DMS 273 (cell line): ENCODE measurements around the gene CUX1.
"Not testable (repeated sequence)": the region's sequence is repeated elsewhere in the genome, so short reads cannot be mapped to it uniquely, and the experiment has no call there.

Experiments
- DNase-seq: peaks from one replicate; lab custom pipeline; 2025; ENCODE audit not compliant: unreplicated experiment; lab: John Stamatoyannopoulos, UW

CUX1 gene

GRCh38 chr7:102321351-102322201 lies 504.1 kb downstream of the CUX1 start:
- no peak for DNase-seq

GRCh38 chr7:102322202-102322715 lies 504.8 kb downstream of the CUX1 start:
- no peak for DNase-seq

- DNase-seq = no peak
These were observed 506.4 kb downstream of the CUX1 start for GRCh38 chr7:102323914-102324195.

GRCh38 chr7:102325106-102325505 lies 507.7 kb downstream of the CUX1 start:
- not testable (repeated sequence) for DNase-seq

GRCh38 chr7:102326157-102326889 lies 508.9 kb downstream of the CUX1 start:
- no peak for DNase-seq

GRCh38 chr7:102327183-102327582 lies 509.8 kb downstream of the CUX1 start:
- not testable (repeated sequence) for DNase-seq

GRCh38 chr7:102328863-102329262 lies 511.4 kb downstream of the CUX1 start:
- not testable (repeated sequence) for DNase-seq

GRCh38 chr7:102329366-102329765 lies 511.9 kb downstream of the CUX1 start:
- DNase-seq = not testable (repeated sequence)

GRCh38 chr7:102330666-102331460 lies 513.4 kb downstream of the CUX1 start:
- DNase-seq = not testable (repeated sequence)
